Neural cell (in vitro differentiated cells): ENCODE data around the gene SLC10A3. TPM values are rescaled to one million over a fixed set of nuclear protein-coding genes. Genes with fewer than 3 reads are reported as not detected.

Experiments
- H2AFZ ChIP-seq: fragments of 200-600, 300-800 bp; sonication (generic), shearing (Covaris generic); 2 replicates; pipeline ENCODE4 v1.6.0; 2014; ENCODE audit warnings: low read depth, mild to moderate bottlenecking, antibody characterized with exemption, low read length, moderate library complexity
- H3F3A ChIP-seq: fragments of 200-600 bp; shearing (Covaris generic); 2 replicates; pipeline ENCODE4 v1.6.1; 2016; ENCODE audit warnings: mild to moderate bottlenecking, moderate library complexity, mixed read lengths, antibody characterized with exemption, low read length; ENCODE audit not compliant: insufficient read depth, poor library complexity, severe bottlenecking
- H3K27ac ChIP-seq: fragments of 200-600, 300-800 bp; sonication (generic), shearing (Covaris generic); 2 replicates; pipeline ENCODE4 v1.5.1; 2014; ENCODE audit warnings: mild to moderate bottlenecking, low read length, moderate library complexity
- H3K27me3 ChIP-seq: fragments of 300-800, 200-600 bp; sonication (generic), shearing (Covaris generic); 2 replicates; pipeline ENCODE4 v1.6.0; 2014; ENCODE audit warnings: mild to moderate bottlenecking, low read depth, low read length, moderate library complexity; ENCODE audit not compliant: insufficient read depth
- H3K36me3 ChIP-seq: fragments of 300-800, 200-600 bp; sonication (generic), shearing (Covaris generic); 2 replicates; pipeline ENCODE4 v1.5.1; 2014; ENCODE audit warnings: mild to moderate bottlenecking, antibody characterized with exemption, low read length, moderate library complexity; ENCODE audit not compliant: insufficient read depth
- H3K4me2 ChIP-seq: fragments of 300-800, 200-600 bp; sonication (generic), shearing (Covaris generic); 2 replicates; pipeline ENCODE4 v1.6.0; 2014; ENCODE audit warnings: mild to moderate bottlenecking, low read length
- H3K4me3 ChIP-seq: fragments of 300-800, 200-600 bp; sonication (generic), shearing (Covaris generic); 2 replicates; pipeline ENCODE4 v1.5.1; 2014; ENCODE audit warnings: mild to moderate bottlenecking, low read length, moderate library complexity
- H3K79me2 ChIP-seq: fragments of 200-600 bp; shearing (Covaris generic); replicated peaks from 2 replicates; pipeline ENCODE4 v1.6.0; 2014; ENCODE audit warnings: mild to moderate bottlenecking, low read length, moderate library complexity; ENCODE audit not compliant: insufficient read depth
- H3K9ac ChIP-seq: fragments of 300-800, 200-600 bp; sonication (generic), shearing (Covaris generic); 2 replicates; pipeline ENCODE4 v1.6.1; 2016; ENCODE audit warnings: mild to moderate bottlenecking, low read length, mixed read lengths
- H3K9me2 ChIP-seq: fragments of 200-600 bp; shearing (Covaris generic); 2 replicates; pipeline ENCODE4 v1.6.1; 2016; ENCODE audit warnings: mild to moderate bottlenecking, low read length, mixed read lengths; ENCODE audit not compliant: insufficient read depth
- H3K9me3 ChIP-seq: fragments of 200-600, 300-800 bp; sonication (generic), shearing (Covaris generic); 2 replicates; pipeline ENCODE4 v1.6.1; 2016; ENCODE audit warnings: mild to moderate bottlenecking, mixed run types, low read length, moderate library complexity, mixed read lengths
- H4K20me1 ChIP-seq: fragments of 200-600 bp; shearing (Covaris generic); 2 replicates; pipeline ENCODE4 v1.6.1; 2016; ENCODE audit warnings: mild to moderate bottlenecking, mixed run types; ENCODE audit not compliant: insufficient read depth
- EP300 ChIP-seq: fragments of 450-650 bp; conservative IDR thresholded peaks from 2 replicates; pipeline ENCODE4 v1.6.1; 2014; ENCODE audit warnings: antibody characterized with exemption, mild to moderate bottlenecking, moderate library complexity; ENCODE audit not compliant: poor library complexity, severe bottlenecking
- EZH2 ChIP-seq: fragments of 200-600, 300-800 bp; shearing (Covaris generic), sonication (generic); IDR thresholded peaks from 2 replicates; pipeline ENCODE4 v1.6.1; 2014; ENCODE audit warnings: antibody characterized with exemption, low read length, borderline replicate concordance, mild to moderate bottlenecking; ENCODE audit not compliant: insufficient read depth, poor library complexity, severe bottlenecking
- MXI1 ChIP-seq: fragments of 450-650 bp; conservative IDR thresholded peaks from 2 replicates; pipeline ENCODE4 v1.6.1; 2014; ENCODE audit warnings: antibody characterized with exemption, mild to moderate bottlenecking; ENCODE audit not compliant: poor library complexity, severe bottlenecking
- POLR2AphosphoS5 ChIP-seq: IDR thresholded peaks from 2 replicates; pipeline ENCODE4 v1.6.1; 2012
- RAD21 ChIP-seq: fragments of 450-650 bp; conservative IDR thresholded peaks from 2 replicates; pipeline ENCODE4 v1.6.1; 2014; ENCODE audit warnings: antibody characterized with exemption, mild to moderate bottlenecking, moderate library complexity
- REST ChIP-seq: IDR thresholded peaks from 2 replicates; pipeline ENCODE4 v1.6.1; 2012; ENCODE audit warnings: borderline replicate concordance
- SMC3 ChIP-seq: fragments of 450-650 bp; conservative IDR thresholded peaks from 2 replicates; pipeline ENCODE4 v1.6.1; 2014; ENCODE audit warnings: antibody characterized with exemption, mild to moderate bottlenecking, moderate library complexity; ENCODE audit not compliant: poor library complexity
- TAF1 ChIP-seq: IDR thresholded peaks from 2 replicates; pipeline ENCODE4 v1.6.1; 2012; ENCODE audit warnings: low read depth
- polyA plus RNA-seq: library from polyadenylated mRNA; depleted of rRNA; stranded (reverse); fragments of >200 nt; gene quantifications from 2 replicates; pipeline ENCODE4 v1.2.3, GENCODE V29; 2014
- TF ChIP-seq, protein P1 (sequence below): fragments of 450-650 bp; IDR thresholded peaks from 2 replicates; pipeline ENCODE4 v1.5.1; 2014; ENCODE audit warnings: antibody characterized with exemption, mild to moderate bottlenecking, moderate library complexity; ENCODE audit not compliant: poor library complexity, severe bottlenecking

Gene SLC10A3
- polyA plus RNA-seq, 1 donor from 2014 or later = 2.7 TPM

DNA sequence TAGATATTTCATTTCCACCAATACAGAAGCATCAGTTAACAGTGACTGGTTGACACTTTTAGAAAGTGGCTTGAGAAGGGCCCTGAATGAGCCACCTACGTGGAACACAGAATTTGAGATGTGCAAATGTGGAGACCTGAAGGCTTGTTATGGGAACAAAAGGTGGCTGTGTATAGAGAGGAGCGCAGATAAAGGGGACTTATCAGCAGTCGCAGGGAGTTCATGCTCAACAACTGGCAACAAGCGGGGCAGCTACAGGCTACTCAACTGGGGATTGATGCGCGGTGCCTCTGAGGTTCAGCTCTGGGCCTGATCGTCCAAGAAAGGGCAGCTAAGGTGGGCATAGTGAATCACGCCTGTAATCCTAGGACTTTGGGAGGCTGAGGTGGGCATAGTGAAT lies 29.0 kb upstream of the SLC10A3 start:
- Histone ChIP-seq H3K9me2 (no peaks in the 10 kb centered on the region), H3K36me3 (no peaks in the 10 kb centered on the region), H3K9ac (no peak overlapping the region), H2AFZ (no peak overlapping the region), H4K20me1 (no peaks in the 10 kb centered on the region), H3K4me3 (no peak overlapping the region), H3K4me2 (no peak overlapping the region), H3K27me3 (no peaks in the 10 kb centered on the region), H3K9me3 (no peaks in the 10 kb centered on the region), H3K79me2 (no peaks in the 10 kb centered on the region), H3F3A (no peaks in the 10 kb centered on the region), H3K27ac (no peak overlapping the region)
- TF ChIP-seq TAF1 (no peak), RAD21 (no peak), SMC3 (no peak), EP300 (no peak), REST (no peak)
- TF ChIP-seq, protein P1, sequence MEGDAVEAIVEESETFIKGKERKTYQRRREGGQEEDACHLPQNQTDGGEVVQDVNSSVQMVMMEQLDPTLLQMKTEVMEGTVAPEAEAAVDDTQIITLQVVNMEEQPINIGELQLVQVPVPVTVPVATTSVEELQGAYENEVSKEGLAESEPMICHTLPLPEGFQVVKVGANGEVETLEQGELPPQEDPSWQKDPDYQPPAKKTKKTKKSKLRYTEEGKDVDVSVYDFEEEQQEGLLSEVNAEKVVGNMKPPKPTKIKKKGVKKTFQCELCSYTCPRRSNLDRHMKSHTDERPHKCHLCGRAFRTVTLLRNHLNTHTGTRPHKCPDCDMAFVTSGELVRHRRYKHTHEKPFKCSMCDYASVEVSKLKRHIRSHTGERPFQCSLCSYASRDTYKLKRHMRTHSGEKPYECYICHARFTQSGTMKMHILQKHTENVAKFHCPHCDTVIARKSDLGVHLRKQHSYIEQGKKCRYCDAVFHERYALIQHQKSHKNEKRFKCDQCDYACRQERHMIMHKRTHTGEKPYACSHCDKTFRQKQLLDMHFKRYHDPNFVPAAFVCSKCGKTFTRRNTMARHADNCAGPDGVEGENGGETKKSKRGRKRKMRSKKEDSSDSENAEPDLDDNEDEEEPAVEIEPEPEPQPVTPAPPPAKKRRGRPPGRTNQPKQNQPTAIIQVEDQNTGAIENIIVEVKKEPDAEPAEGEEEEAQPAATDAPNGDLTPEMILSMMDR = no peak

GRCh38 chrX:154517101-154517781 lies 26.8 kb upstream of the SLC10A3 start:
- H3K9me2 ChIP-seq = no peaks in the 10 kb centered on the region
- no peak overlapping the region for H3K4me3 ChIP-seq
- H3K9ac ChIP-seq = no peak overlapping the region
- no peak overlapping the region for H3K4me2 ChIP-seq
- H3K79me2 ChIP-seq = no peaks in the 10 kb centered on the region
- H3K9me3 ChIP-seq = no peaks in the 10 kb centered on the region
- no peaks in the 10 kb centered on the region for H3K36me3 ChIP-seq
- no peak overlapping the region for H3K27ac ChIP-seq
- H3F3A ChIP-seq = no peaks in the 10 kb centered on the region
- no peaks in the 10 kb centered on the region for H4K20me1 ChIP-seq
- TF ChIP-seq REST = no peak
- no peak for TF ChIP-seq RAD21
- no peak for TF ChIP-seq EP300
- TF ChIP-seq TAF1 = no peak
- TF ChIP-seq, protein P1 = no peak
- TF ChIP-seq POLR2AphosphoS5 = no peak
- no peak for TF ChIP-seq EZH2
- TF ChIP-seq MXI1 = no peak
- no peak for TF ChIP-seq SMC3
- no peaks in the 10 kb centered on the region for H3K27me3 ChIP-seq
- no peak overlapping the region for H2AFZ ChIP-seq
